ENCODE data around the gene RAI14. TPM values are rescaled to one million over a fixed set of nuclear protein-coding genes. Genes with fewer than 3 reads are reported as not detected.

RAI14 gene
- total and polyA plus RNA-seq, 2 experiments from 2014 or later: 42.2 to 49.6 TPM

GRCh38 chr5:34770486-34770885 lies 114.4 kb downstream of the RAI14 start:
- Histone ChIP-seq H3K79me2 (no peaks in the 10 kb centered on the region), H3K9me3 (ENCODE audit: low read depth) (no peaks in the 10 kb centered on the region), H3K4me3 (no peak overlapping the region), H3K9me2 (replicated peaks; ENCODE audit: insufficient read depth) (no peaks in the 10 kb centered on the region), H3K4me1 (ENCODE audit: insufficient read depth) (peaks cover 9% of the 10 kb centered on the region), H3K36me3 (replicated peaks; ENCODE audit: insufficient read depth, low read depth) (peaks cover 4% of the 10 kb centered on the region), H2AFZ (no peak overlapping the region), H3K27me3 (no peaks in the 10 kb centered on the region), H3K27ac (no peak overlapping the region), H3K4me2 (no peak overlapping the region), H4K20me1 (ENCODE audit: insufficient read depth, poor library complexity, severe bottlenecking) (no peaks in the 10 kb centered on the region)
- WGBS (ENCODE audit: low lambda C conversion rate, missing lambda C conversion rate): 90% methylated on average over 4 of the region's 4 CpGs
- no peak for DNase-seq (ENCODE audit: low spot score)
- no peak for TF ChIP-seq EZH2 (IDR thresholded peaks at IDR 0.05; ENCODE audit: borderline replicate concordance)
- no peak for TF ChIP-seq EZH2phosphoT487 (IDR thresholded peaks at IDR 0.05; ENCODE audit: low read depth, severe bottlenecking, unreplicated experiment)
- no peak for TF ChIP-seq CTCF (IDR thresholded peaks at IDR 0.05; ENCODE audit: poor library complexity)

GRCh38 chr5:34771076-34771475 lies 114.9 kb downstream of the RAI14 start:
- no peak for TF ChIP-seq EZH2 (IDR thresholded peaks at IDR 0.05; ENCODE audit: borderline replicate concordance)
- no peak for TF ChIP-seq CTCF (IDR thresholded peaks at IDR 0.05; ENCODE audit: poor library complexity)
- TF ChIP-seq EZH2phosphoT487 (IDR thresholded peaks at IDR 0.05; ENCODE audit: low read depth, severe bottlenecking, unreplicated experiment): no peak
- Histone ChIP-seq H3K4me2 (no peak overlapping the region), H3K27me3 (no peaks in the 10 kb centered on the region), H3K27ac (peak overlapping the region; percentile 43), H4K20me1 (ENCODE audit: insufficient read depth, poor library complexity, severe bottlenecking) (no peaks in the 10 kb centered on the region), H3K4me3 (no peak overlapping the region), H3K4me1 (ENCODE audit: insufficient read depth) (peaks cover 9% of the 10 kb centered on the region), H2AFZ (no peak overlapping the region), H3K79me2 (no peaks in the 10 kb centered on the region), H3K9me3 (ENCODE audit: low read depth) (no peaks in the 10 kb centered on the region), H3K9me2 (replicated peaks; ENCODE audit: insufficient read depth) (no peaks in the 10 kb centered on the region), H3K36me3 (replicated peaks; ENCODE audit: insufficient read depth, low read depth) (peaks cover 4% of the 10 kb centered on the region)
- DNase-seq (ENCODE audit: low spot score): no peak
- WGBS (ENCODE audit: low lambda C conversion rate, missing lambda C conversion rate): 73% methylated on average over 5 of the region's 5 CpGs

GRCh38 chr5:34772267-34773098 lies 116.4 kb downstream of the RAI14 start:
- Histone ChIP-seq H3K9me3 (ENCODE audit: low read depth) (no peaks in the 10 kb centered on the region), H3K4me3 (no peak overlapping the region), H2AFZ (no peak overlapping the region), H3K27ac (peak overlapping the region; percentile 43), H3K27me3 (no peaks in the 10 kb centered on the region), H3K79me2 (no peaks in the 10 kb centered on the region), H3K4me1 (ENCODE audit: insufficient read depth) (peaks cover 9% of the 10 kb centered on the region), H4K20me1 (ENCODE audit: insufficient read depth, poor library complexity, severe bottlenecking) (no peaks in the 10 kb centered on the region), H3K4me2 (no peak overlapping the region), H3K9me2 (replicated peaks; ENCODE audit: insufficient read depth) (no peaks in the 10 kb centered on the region), H3K36me3 (replicated peaks; ENCODE audit: insufficient read depth, low read depth) (peaks cover 4% of the 10 kb centered on the region)
- WGBS (ENCODE audit: low lambda C conversion rate, missing lambda C conversion rate): 71% methylated on average over 4 of the region's 4 CpGs
- DNase-seq (ENCODE audit: low spot score): no peak
- peak; percentile 77 for TF ChIP-seq EZH2phosphoT487 (IDR thresholded peaks at IDR 0.05; ENCODE audit: low read depth, severe bottlenecking, unreplicated experiment)
- TF ChIP-seq EZH2 (IDR thresholded peaks at IDR 0.05; ENCODE audit: borderline replicate concordance): no peak
- TF ChIP-seq CTCF (IDR thresholded peaks at IDR 0.05; ENCODE audit: poor library complexity): no peak
